Endothelial cell of umbilical vein (primary cell): ENCODE data around the gene ASAP2. TPM values are rescaled to one million over a fixed set of nuclear protein-coding genes. Genes with fewer than 3 reads are reported as not detected.

Source experiments
- BruUV-seq: library from RNA; stranded (reverse); fragments of 400-500 nt; replicated peaks from 2 replicates; lab custom pipeline; 2021; lab: Mats Ljungman, UMichigan
- CTCF ChIA-PET: fragments of 300-600, 350-600 bp; sonication (Branson Sonifier 250); formaldehyde crosslinking; loops from one replicate; lab custom pipeline; 2021; ENCODE audit warnings: antibody characterized with exemption, inconsistent platforms; lab: Charles Lee
- POLR2A ChIA-PET: fragments of 300-600, 350-600 bp; sonication (Branson Sonifier 250); formaldehyde crosslinking; loops from one replicate; lab custom pipeline; 2021; ENCODE audit warnings: antibody characterized with exemption, inconsistent platforms; lab: Charles Lee
- DNase-seq: peaks from one replicate; pipeline ENCODE4 v3.0.0-alpha.2; 2011; ENCODE audit warnings: low read depth, low spot score
- FAIRE-seq: peaks from 2 replicates; lab custom pipeline; 2011; peaks lifted over from hg19 to GRCh38; lab: Jason Lieb, UNC
- H2AFZ ChIP-seq: 2 replicates; pipeline ENCODE4 v1.6.0; 2012; ENCODE audit warnings: low read depth, low read length, control low read depth, inconsistent platforms
- H3K27ac ChIP-seq: 2 replicates; pipeline ENCODE4 v1.5.1; 2011; ENCODE audit warnings: low read depth, mild to moderate bottlenecking, control low read depth, low read length, moderate library complexity; ENCODE audit not compliant: insufficient read depth
- H3K27me3 ChIP-seq, 2 experiments: 2 replicates each; pipeline versions ENCODE4 v1.6.0 to v1.6.1; 2011; ENCODE audit warnings: low read length in 2 of 2, mixed read lengths in 1 of 2; ENCODE audit not compliant: control insufficient read depth in 2 of 2, insufficient read depth in 2 of 2
- H3K36me3 ChIP-seq, 2 experiments: 2 replicates in 1 of 2; 3 replicates in 1 of 2; pipeline ENCODE4 v1.5.1; 2011; ENCODE audit warnings: low read length in 2 of 2, mild to moderate bottlenecking in 1 of 2, moderate library complexity in 1 of 2; ENCODE audit not compliant: control insufficient read depth in 2 of 2, insufficient read depth in 2 of 2; ENCODE audit errors: extremely low read depth in 1 of 2
- H3K4me1 ChIP-seq: 3 replicates; pipeline ENCODE4 v1.5.1; 2011; ENCODE audit warnings: mild to moderate bottlenecking, low read length; ENCODE audit not compliant: control insufficient read depth, insufficient read depth; ENCODE audit errors: extremely low read depth
- H3K4me2 ChIP-seq: 2 replicates; pipeline ENCODE4 v1.6.1; 2011; ENCODE audit warnings: low read length, control low read depth, mixed read lengths; ENCODE audit not compliant: insufficient read depth
- H3K4me3 ChIP-seq, 3 experiments: fragments of 200-600 bp in 1 of 3; sonication (generic), shearing (Covaris generic) in 1 of 3; replicated peaks in 1 of 3; 2 replicates each; pipeline ENCODE4 v1.5.1; 2011 to 2016; ENCODE audit warnings: control low read depth in 3 of 3, low read length in 3 of 3, mild to moderate bottlenecking in 2 of 3, inconsistent platforms in 1 of 3, low read depth in 1 of 3, moderate library complexity in 1 of 3; ENCODE audit not compliant: insufficient read depth in 1 of 3
- H3K79me2 ChIP-seq: 2 replicates; pipeline ENCODE4 v1.6.0; 2012; ENCODE audit warnings: low read length, inconsistent platforms; ENCODE audit not compliant: control insufficient read depth, insufficient read depth
- H3K9ac ChIP-seq: replicated peaks from 2 replicates; pipeline ENCODE3; 2011; ENCODE audit warnings: low read length, control low read depth; ENCODE audit not compliant: insufficient read depth; ENCODE audit errors: extremely low read depth
- H3K9me1 ChIP-seq: replicated peaks from 3 replicates; pipeline ENCODE4 v1.6.0; 2011; ENCODE audit warnings: mild to moderate bottlenecking, low read length; ENCODE audit not compliant: control insufficient read depth, insufficient read depth; ENCODE audit errors: extremely low read depth
- H3K9me3 ChIP-seq: replicated peaks from 2 replicates; pipeline ENCODE4 v1.5.1; 2012; ENCODE audit warnings: low read length, inconsistent platforms; ENCODE audit not compliant: control insufficient read depth, insufficient read depth
- H4K20me1 ChIP-seq: replicated peaks from 2 replicates; pipeline ENCODE3; 2011; ENCODE audit warnings: mild to moderate bottlenecking, low read length; ENCODE audit not compliant: control insufficient read depth, insufficient read depth; ENCODE audit errors: extremely low read depth
- CTCF ChIP-seq, 2 donors: IDR thresholded peaks; 1 replicate in 1 of 2; 2 replicates in 1 of 2; pipeline ENCODE4 v1.5.1; 2011; ENCODE audit warnings: low read length in 2 of 2, mild to moderate bottlenecking in 2 of 2, moderate library complexity in 2 of 2, control low read depth in 1 of 2, inconsistent platforms in 1 of 2, low read depth in 1 of 2; ENCODE audit not compliant: insufficient read depth in 1 of 2; ENCODE audit errors: extremely low read depth in 1 of 2
- EZH2 ChIP-seq: IDR thresholded peaks from 2 replicates; pipeline ENCODE4 v1.6.1; 2012; ENCODE audit warnings: borderline replicate concordance, low read depth, mild to moderate bottlenecking, moderate library complexity, low read length, inconsistent platforms; ENCODE audit not compliant: severe bottlenecking
- FOS ChIP-seq: IDR thresholded peaks from 2 replicates; pipeline ENCODE4 v1.6.1; 2011; ENCODE audit warnings: mild to moderate bottlenecking, low read length, moderate library complexity, borderline replicate concordance; ENCODE audit not compliant: insufficient read depth
- GATA2 ChIP-seq: IDR thresholded peaks from 2 replicates; pipeline ENCODE4 v1.7.0; 2011; ENCODE audit warnings: low read depth, mild to moderate bottlenecking, moderate library complexity, mixed read lengths, low read length; ENCODE audit not compliant: insufficient read length, insufficient read depth
- JUN ChIP-seq: IDR thresholded peaks from 2 replicates; pipeline ENCODE4 v1.6.1; 2011; ENCODE audit warnings: borderline replicate concordance, low read depth; ENCODE audit not compliant: insufficient read length, insufficient read depth
- MYC ChIP-seq: IDR thresholded peaks from one replicate; pipeline ENCODE4 v1.6.1; 2011; ENCODE audit warnings: mild to moderate bottlenecking, low read depth, low read length
- POLR2A ChIP-seq: IDR thresholded peaks from 2 replicates; pipeline ENCODE4 v1.6.1; 2012; ENCODE audit warnings: low read depth, mild to moderate bottlenecking, control low read depth, low read length
- POLR2AphosphoS5 ChIP-seq: IDR thresholded peaks from 2 replicates; pipeline ENCODE4 v1.6.1; 2012; ENCODE audit warnings: low read depth, mild to moderate bottlenecking, control low read depth, low read length, moderate library complexity; ENCODE audit not compliant: insufficient read depth
- dilution Hi-C: fragments of 300-500 bp; cut with MboI; formaldehyde crosslinking; loops from one replicate; pipeline ENCODE4 v1.15.0; 2019; ENCODE audit warnings: low sequenced_read_pairs; ENCODE audit not compliant: extremely low pct_ligation_motif_present
- intact Hi-C: fragments of 100-400 bp; cut with micrococcal nuclease; formaldehyde crosslinking; loops from one replicate; pipeline ENCODE4 v1.10.0; 2022
- polyA plus RNA-seq, 4 experiments: library from polyadenylated mRNA; depleted of rRNA in 3 of 4; stranded (reverse) in 3 of 4; unstranded in 1 of 4; fragments of >200 nt; gene quantifications; 2 replicates each; pipeline versions ENCODE4 v1.2.1 to v1.2.3, GENCODE V29; 2011 to 2012; ENCODE audit warnings: missing spikeins in 1 of 4
- total RNA-seq: library from RNA; stranded (reverse); gene quantifications from 2 replicates; pipeline ENCODE4 v1.2.3, GENCODE V29; 2021
- TF ChIP-seq, protein P1 (sequence below): IDR thresholded peaks from 2 replicates; pipeline ENCODE4 v1.6.1; 2011; ENCODE audit not compliant: insufficient read depth, insufficient read length

The ASAP2 gene
- total and polyA plus RNA-seq, 2 donors (not counting 3 experiments of a cell fraction or from before 2014, with no cell fraction given): 31.1 to 79.2 TPM

DNA sequence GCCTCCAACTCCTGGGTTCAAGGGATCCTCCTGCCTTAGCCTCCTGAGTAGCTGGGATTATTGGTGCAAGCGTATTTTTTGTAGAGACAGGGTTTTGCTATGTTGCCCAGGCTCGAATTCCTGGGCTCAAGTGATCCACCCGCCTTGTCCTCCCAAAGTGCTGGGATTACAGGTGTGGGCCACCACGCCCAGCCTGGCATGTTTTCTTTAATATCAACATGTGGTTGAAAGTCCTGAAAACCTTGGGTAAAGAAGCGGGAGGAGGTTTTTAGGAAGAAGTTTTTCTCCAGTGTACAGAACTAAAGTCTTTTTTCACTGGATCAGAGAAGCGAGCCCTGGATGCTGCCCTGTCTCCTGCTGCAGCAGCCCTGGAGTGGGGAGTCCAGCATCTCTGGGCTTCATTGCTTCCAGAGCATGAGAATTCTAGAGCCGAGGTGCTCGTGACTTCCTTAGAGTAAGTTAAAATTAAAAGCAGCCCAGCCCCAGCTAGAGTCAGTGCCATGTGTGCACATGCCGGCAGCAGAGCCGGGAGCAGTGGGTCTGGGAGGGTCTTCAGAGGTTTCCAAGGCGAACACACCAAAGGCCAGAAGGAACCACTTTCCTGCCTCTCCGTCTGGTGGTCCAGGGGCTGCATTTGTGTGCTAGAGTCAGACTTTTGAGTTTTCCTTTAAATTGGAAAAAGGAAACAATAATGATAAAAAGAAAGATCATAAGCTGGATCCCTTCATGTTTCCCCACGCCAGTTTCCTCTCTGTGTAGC, 185.5 kb downstream of the ASAP2 start:
- Histone ChIP-seq H3K4me2 (no peak overlapping the region), H4K20me1 (no peaks in the 10 kb centered on the region), H3K9me1 (no peaks in the 10 kb centered on the region), H3K27ac (no peak overlapping the region), H2AFZ (no peak overlapping the region), H3K79me2 (no peaks in the 10 kb centered on the region), H3K4me3 (no peak overlapping the region), H3K27me3 (no peaks in the 10 kb centered on the region), H3K4me1 (no peaks in the 10 kb centered on the region), H3K36me3 (peaks cover 28 to 47% of the 10 kb centered on the region in 2 experiments), H3K9ac (no peak overlapping the region), H3K9me3 (no peaks in the 10 kb centered on the region)
- TF ChIP-seq GATA2: no peak
- TF ChIP-seq MYC: no peak
- no peak for TF ChIP-seq POLR2AphosphoS5
- TF ChIP-seq POLR2A: no peak
- TF ChIP-seq FOS: no peak
- TF ChIP-seq CTCF (IDR thresholded peaks at IDR 0.05; ENCODE audit: extremely low read depth in 1 of 2, insufficient read depth in 1 of 2, low read depth in 1 of 2, low read length in 2 of 2): no peak
- no peak for TF ChIP-seq EZH2
- TF ChIP-seq, protein P1, sequence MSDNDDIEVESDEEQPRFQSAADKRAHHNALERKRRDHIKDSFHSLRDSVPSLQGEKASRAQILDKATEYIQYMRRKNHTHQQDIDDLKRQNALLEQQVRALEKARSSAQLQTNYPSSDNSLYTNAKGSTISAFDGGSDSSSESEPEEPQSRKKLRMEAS: no peak
- TF ChIP-seq JUN: no peak
- intact Hi-C loops: no loop called here
- ChIA-PET CTCF (interaction anchor here (0.6 to 1.2 kb wide), 3 partner anchors 21 to 249 kb away, joined by 3 to 5 read pairs (median 3); no protein-coding TSS in a partner anchor), POLR2A (no interaction called here)
- FAIRE-seq (no peak), DNase-seq (no peak)
- no TSS peak for BruUV-seq
- dilution Hi-C loops: no loop called here
